HG02870 (cell line): Measurements from ENCODE around the gene RFTN1.

Experiments used
- ATAC-seq: cut with Tn5 transposase; IDR thresholded peaks from one replicate; pipeline ENCODE4 v1.9.1; 2021; ENCODE audit warnings: mild to moderate bottlenecking, moderate library complexity; ENCODE audit not compliant: unreplicated experiment

The RFTN1 gene

DNA sequence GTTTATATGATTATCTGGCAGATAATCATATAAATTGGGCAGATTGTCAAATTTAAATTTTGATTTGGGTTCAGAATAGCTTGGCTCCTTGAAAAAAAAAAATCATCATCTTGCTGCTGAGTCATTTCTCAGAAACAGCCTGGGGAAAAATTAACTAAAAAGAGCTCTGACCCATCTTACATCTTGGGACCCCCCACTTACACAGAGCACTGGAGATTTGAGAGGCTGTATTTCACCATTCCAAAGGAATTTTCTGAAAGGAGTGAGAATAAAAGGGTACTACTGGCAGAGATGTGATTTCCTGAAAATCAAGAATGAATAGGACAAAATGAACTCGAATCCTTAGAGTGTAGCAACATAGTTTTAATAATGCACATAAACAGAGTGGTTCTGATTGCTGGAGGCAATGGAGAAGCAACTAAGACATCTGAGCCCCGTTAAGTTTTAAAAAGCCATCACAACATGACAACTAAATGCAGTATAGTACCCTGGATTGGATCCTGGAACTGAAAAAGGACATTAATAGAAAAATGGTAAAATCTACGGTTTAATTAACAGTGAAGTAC is 97.5 kb downstream of the RFTN1 start:
- no peak for ATAC-seq

DNA sequence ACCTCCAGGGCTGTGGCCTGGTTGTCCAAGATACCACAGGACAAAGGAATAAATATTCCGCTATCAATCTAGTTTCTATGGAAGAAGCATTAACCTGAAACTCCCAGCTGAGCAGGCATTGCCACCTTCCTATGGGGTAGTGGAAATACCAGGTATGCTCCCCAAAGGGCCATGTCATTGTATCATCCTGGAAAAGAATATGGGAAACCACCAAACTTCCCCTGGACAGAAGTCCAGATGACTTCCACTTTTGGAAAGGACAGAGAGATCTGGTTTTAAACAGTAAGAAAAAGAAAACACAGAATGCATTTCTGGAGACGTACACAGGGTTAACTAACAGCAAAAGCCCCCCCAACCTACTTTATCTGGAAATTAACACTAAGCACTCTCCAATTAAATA is 100.2 kb downstream of the RFTN1 start:
- no peak for ATAC-seq

DNA sequence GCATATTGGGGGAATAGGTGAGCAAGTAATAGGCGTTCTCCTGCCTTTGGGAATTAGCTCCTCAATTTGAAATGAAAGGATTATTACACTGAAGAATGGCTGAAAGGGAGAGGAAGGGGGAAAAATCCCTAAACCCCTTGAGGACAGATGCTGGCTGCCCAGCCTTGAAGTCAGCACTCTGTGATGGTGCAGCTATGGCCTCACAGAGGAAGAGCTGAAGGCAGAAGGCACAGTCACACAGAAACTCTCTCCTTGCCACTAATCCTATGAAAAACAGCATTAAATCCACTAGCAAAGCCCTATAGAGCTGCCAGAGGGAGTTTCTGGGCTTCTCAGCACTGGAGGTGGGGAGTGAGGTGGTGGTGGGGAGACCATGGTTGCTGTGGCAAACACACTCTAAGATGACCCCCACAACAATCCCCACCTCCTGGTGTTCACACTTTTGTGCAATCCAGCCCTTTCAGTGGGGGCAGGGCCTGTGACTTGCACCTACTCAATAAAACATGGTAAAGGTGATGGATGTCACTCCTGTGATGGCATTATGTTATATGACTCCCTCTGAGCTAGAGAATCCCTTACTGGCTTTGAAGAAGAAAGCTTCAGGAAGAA is 101.2 kb downstream of the RFTN1 start:
- ATAC-seq: no peak

DNA sequence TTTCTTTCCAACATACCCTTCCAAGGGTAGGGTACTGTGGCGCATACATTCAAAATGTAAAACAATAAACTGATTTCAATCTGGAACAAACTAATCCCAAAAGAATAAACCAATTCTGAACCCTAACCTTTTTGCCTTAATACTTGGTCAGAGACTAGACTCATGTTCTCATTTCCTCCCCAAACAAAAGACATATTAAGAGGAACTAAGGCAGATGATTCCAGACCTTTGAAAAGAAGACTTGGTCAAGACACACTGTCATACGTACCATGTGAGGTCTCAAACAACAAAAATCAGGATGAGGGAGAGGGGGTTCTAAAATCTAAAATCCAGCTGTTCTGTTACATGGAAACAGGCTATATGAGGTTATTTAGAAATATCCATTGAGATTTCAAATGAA is 102.1 kb downstream of the RFTN1 start:
- no peak for ATAC-seq

DNA sequence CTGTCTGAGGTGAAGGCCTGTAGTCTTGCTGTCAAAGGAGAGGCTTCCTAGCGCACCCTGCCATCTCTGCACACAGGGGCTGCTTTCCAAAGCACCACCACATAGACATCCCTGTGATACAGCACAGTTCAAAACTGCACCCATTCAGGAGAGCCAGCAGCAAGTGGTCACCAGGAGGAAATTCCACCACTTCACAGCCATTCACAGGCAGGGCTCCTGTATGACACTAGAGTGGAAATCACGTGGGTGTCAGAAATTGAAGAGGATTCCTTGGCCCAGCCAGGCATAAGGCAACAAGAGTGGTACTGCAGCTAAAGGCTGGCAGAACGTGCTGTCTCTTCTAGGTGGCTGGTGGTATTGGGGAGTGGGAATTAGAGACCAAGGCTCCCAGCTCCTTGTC is 102.8 kb downstream of the RFTN1 start:
- ATAC-seq: no peak

DNA sequence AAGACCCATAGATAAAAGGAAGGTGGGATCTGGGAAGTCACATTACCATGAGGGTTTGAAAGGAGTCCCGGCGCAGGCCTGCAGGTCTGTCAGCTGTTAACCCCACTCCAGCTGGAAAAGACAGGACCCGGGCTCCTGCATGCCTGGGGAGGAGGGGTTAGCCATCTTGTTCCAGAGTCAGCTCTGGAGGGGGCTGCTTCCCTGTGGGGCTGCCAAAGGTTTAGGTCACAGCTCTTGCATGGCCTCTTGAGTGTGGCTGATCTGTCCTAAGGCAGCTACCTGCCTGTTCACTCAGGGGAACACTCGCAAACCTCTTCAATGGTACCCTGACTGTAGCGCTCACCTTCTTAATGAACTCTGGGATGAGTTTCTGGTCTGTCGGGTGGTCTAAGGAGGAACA is 104.5 kb downstream of the RFTN1 start:
- ATAC-seq: no peak

DNA sequence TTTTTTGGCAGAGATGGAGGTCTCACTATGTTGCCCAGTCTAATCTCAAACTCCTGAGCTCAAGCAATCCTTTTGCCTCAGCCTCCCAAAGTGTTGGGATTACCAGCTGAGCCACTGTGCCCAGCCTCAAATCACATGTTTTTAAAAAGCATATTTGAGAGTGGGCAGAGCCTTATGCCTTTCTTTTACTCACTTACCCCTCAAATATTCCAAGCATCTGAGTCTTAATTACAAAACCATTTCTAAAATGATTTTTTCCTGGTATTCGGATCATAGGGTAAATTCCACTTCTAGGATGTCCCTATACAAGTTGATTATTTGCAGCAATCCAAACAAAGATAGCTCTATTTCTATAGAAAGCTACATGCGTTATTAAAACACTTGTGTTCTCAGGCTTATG is 106.1 kb downstream of the RFTN1 start:
- ATAC-seq: no peak

DNA sequence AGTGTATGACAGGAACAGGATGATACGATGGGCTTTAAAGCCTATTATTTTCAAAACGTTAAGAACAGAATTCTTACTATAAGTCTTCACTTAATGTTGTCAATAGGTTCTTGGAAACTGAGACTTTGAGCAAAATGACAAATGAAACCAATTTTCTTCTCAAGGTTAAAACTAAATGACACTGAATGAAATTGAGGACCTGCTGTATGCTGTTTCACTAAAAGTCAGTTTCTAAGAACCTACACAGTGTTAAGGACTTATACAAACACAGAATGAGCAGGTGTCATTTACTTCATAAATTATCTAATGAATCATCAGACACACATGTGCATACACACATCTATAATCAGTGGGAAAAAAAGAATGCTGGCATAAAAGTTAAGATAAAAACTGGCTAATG is 106.9 kb downstream of the RFTN1 start:
- ATAC-seq: peak; percentile 49

DNA sequence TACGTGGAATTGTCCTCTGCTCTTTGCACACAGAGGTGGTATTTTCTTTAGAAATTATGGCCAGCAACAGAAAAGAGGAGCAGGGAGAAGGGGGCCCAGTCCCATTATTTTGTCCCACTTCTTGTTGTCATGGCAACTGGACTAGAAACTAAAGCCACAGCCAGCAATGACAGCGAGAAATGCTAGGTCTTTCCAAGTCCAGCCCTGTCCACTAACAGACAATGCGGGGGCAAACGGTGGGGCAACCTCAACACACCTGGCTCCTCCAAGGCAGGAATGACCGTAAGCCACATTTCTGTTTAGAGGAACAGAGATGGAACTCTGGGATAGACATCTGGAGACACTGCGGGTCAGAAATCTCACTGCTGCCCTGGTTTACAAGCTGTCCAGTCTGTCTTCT is 107.3 kb downstream of the RFTN1 start:
- peak; percentile 2 for ATAC-seq

DNA sequence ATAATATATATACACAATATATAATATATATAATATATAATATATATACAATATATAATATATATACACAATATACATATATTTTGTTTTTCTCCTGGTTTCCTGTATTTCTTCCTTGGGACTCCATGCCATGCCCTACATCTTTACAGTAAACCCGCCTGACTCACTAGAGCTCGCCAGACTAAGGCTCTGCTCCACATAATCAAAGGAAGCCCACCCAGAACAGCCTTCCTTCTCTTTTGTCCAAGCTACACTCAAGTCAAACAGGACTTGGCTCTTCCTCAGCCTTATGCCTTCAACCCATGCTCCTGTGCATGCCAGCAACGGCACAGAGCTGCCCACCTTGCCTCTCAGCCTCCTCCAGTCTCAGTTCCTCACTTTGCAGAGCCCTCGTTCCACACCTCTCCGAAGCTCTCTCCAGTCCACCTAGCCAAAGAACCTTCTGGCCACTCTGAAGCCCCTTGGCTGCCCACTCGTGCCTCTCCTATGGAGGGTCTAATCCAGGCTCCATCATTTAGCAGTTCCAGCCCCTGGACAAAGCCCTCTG is 109.1 kb downstream of the RFTN1 start:
- no peak for ATAC-seq

DNA sequence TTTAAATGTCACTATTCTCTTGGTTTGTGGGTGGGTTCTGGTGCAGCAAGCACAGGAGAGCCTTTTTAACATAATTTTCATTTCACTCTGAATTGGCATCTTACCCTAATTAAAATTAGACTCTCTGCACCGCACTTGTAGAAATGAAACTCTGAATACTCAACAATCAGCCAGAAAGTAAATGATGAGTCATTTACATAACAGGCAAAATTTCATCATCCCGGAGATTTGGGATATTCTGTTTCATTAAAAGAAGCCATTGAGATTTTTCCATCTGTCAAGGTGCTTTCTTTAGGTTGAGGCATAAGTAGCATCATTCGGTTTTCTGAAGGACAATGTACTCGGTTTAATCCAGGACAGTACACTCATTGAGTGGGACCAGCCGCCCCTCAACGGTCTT is 111.0 kb downstream of the RFTN1 start:
- no peak for ATAC-seq

DNA sequence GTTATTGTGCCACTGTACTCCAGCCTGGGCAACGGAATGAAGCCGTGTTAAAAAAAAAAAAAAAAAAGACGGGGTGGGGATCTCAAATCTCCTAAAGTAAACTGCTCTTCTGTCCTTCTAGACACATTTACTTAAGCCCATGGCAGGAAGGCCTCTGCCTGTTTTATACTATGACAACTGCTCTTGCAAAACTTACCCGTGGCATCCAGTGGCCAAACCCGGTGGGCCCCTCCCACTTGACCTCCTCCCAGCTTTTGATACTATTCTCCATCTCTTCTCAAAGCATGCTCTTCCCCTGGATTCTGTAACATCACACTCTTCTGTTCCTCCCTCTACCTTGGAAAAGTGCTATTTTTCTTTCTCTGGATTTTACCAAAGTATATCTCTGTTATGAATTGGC is 112.2 kb downstream of the RFTN1 start:
- no peak for ATAC-seq

DNA sequence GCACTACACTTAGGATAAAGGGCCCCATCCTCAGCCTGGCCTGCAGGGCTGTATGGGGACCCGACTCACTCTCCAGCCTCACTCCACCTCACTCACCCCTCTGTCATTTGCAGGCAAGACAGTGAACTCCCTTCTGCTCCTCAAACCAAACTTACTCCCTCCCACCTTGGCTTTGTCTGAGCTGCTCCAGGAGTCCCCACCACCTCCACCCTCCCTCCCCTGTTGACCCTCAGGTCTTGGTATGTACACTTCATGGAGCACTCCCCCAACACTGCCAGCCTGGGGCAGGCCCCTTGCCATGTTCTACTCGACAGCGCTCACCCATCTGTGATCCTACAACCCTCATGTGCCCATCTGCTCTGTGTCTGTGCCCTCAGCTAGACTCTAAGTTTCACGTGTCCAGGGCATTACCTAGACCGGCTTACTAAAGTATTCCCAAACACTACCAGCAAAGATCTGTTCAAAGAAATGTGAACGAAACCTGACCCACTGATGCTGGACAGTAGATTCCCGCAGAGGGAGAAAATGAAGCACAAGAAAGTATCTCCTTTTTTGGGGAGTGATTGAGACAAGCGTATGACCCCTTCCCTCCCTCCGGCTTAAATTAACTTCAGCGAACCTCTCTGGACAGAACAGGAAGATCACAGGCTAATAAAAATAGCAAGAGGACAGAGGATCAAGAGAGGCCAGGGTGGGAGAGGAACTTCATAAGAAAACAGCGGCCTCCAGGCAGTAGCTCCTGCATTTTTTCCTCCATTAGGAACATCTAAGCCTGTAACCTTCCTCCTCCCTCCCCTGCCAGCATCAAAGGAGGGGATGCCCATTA is 113.2 kb downstream of the RFTN1 start:
- ATAC-seq: no peak

DNA sequence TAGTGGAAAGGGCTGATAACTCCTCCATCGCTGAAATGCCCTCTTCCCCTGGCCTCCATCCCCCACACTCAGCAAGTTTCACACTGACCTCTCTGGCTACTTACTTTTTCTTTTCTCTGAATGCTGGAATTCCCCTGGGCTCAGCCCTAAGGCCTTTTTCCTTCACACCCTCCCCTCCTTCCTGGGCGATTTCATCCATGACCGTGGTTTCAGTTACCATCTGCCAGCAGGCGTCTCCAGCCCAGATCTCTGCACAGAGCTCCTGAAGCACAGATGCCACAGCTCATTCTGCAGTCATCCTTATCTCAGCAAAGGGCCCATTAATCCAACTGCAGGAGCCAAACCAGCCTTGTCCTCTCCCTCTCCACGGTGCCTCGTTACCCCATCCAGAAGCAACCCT is 114.0 kb downstream of the RFTN1 start:
- no peak for ATAC-seq

DNA sequence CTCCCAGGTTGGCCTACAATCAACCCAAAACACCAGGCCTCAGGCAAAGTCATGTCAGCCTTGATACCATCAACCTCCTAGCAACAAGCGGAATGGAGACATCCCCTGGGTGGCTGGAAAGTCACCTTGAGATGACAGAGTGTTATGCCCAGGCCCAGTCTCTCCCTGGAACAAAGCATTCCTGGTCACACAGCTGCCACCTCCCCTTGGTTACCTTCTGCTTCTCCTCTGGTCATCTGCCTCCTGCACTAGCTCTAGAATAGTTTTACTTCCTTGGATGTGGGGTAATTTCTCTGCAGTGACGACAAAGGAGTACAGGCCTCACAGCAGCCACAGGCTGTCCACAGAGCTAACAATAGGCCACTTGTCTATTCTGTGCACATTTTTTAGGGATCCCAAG is 114.9 kb downstream of the RFTN1 start:
- no peak for ATAC-seq

DNA sequence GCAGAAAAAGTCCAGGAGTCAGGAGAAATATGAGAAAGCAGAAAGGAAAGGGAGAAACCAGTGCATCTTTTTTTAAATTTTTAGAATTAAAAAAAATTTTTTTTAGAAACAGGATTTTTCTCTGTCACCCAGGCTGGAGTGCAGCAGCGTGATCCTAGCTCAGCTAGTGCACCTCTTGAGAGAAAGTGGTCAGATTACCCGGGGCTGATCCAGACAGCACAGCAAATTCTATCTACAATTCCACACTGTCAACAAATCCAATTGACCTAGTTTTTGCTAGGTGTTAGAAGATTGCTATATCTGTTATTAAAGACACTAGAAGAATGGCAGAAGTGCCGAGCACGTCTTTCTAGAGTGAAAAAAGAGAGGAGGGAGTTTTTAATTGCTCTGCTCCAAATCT is 117.3 kb downstream of the RFTN1 start:
- ATAC-seq: no peak

DNA sequence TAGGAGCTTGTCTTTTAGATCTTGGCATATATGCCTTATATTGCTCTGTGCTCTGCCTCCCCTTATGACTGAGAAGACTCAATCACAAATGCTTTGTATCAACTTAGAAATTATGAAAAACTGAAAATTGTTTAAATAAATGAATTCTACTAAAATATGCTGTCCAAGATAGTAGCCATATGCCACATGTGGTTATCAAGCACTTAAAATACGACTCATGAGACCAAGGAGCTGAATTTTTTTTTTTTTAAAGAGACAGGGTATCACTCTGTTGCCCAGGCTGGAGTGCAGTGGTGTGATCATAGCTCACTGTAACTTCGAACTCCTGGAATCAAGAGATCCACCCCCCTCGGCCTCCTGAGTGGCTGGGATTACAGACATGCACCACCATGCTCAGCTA is 118.3 kb downstream of the RFTN1 start:
- ATAC-seq: no peak

DNA sequence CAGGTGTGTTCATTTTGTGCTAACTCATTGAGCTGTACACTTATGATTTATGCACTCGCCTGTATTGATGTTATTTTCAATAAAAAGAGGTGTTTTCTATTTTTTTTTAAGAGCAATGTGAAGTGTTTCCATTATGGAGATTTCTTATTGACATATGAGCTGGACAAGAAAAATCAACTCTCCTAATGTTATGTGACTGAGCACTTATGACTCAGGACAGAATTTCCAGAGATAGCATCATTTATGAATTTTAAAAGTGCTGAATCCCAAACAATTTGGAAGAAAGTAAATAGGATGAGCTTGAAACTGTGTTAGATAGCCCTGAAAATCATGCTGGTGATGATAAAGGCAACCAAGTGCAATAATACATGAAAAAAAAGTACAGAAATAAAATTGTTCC is 118.9 kb downstream of the RFTN1 start:
- ATAC-seq: no peak

DNA sequence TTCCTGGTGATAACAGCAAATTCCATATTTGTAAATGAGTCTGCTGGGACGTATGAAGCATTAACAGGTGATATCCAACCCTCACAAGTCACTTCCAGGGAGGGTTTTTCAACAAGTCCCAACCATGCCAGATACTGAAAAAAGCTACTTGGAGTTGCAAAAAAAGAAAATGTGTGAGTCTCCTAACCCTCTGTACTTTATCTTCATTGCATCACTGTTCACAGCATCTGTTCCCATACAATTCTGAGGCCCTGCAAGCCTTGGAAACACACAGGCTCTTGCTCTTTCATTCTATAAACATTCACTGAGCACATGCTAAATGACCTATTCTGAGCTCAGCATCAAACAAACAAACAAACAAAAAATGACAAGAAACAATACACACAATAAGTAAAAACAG is 120.8 kb downstream of the RFTN1 start:
- ATAC-seq: no peak

DNA sequence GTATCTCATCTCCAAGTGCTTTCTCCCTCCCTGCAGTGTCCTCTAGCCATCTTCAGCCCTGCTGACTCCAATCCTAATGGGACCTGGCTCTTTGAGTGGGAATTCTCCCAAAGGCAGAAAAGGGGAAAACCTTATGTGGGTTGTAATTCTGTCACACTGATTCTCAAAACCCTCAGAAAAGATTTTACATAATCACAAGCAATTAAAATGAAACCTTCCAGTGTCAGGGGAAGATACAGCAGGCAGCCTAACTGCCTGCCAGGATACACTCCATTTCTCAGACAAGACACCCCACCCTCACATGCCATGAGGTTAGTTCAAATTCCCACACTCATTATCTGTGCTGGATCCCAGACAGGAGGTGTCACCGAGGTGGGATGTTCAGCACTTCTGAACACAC is 121.4 kb downstream of the RFTN1 start:
- ATAC-seq: no peak

DNA sequence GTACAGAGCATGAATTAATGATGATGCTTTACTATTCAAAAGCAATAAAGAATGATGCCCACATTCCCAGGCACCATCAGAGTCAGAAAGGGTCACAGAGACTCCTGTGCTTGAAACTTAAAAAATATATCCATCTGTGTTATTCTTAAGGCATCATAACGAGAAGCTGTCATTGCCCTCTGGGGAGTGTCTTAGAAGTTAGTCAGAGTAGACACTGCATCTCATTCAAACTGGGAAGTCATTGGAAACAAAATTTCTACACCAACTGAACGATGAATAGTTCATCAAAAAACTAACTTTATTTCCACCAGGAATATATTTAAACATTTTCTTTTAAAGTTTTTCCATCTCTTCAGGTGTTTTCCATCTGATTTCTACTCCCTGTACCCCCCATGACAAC is 122.9 kb downstream of the RFTN1 start:
- ATAC-seq: no peak

DNA sequence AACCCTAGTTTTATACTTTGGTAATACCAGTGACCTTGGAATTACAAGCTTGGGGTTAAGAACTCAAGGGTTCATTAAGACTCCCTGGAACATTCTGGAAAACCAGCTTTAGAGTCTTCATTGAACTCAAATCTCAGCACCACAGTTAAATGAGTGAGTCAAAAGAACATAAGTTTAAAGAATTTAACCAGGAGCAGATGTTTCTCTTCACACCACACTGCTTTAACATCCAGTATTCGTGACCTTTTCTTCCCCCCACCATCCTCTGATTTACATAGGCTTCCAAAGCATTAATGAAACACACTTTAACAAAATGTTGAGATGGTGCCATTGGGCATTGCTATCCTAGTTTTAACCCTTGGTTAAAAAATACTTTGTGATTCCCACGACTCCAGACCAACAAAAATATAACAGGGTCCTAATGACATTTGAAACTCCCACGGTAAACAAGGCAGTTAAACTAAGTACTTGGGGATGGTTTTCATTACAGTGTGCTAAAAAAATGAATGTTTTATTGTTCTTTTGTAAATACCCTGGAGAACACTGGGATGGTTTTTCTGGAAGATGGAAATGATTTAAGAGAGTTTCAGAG is 124.6 kb downstream of the RFTN1 start:
- no peak for ATAC-seq
